Islet of Langerhans (tissue), 1 donor: ENCODE measurements around the gene OSTF1.

Source experiments
- FAIRE-seq: peaks from one replicate; lab custom pipeline; 2011; peaks lifted over from hg19 to GRCh38; lab: Jason Lieb, UNC

The OSTF1 gene

DNA sequence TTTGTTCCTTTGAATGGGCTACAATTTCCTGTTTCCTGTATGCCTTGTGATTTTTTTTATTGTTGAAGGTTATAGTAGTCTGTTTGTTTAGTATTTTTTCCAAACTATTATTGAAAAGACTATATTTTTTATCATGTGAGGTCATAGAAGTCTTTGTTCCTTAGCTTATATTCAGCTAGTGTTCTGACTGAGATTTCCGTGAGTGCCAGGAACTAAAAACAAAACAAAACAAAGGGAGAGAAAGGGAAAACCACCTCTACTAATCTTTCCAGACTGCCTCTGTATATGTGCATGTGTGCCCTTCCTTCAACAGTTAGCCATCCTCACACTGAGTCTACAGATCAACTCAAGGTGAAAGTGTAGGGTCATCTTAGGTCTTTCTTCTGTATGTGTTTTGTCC is 79.0 kb downstream of the OSTF1 start:
- FAIRE-seq: peak; percentile 13

DNA sequence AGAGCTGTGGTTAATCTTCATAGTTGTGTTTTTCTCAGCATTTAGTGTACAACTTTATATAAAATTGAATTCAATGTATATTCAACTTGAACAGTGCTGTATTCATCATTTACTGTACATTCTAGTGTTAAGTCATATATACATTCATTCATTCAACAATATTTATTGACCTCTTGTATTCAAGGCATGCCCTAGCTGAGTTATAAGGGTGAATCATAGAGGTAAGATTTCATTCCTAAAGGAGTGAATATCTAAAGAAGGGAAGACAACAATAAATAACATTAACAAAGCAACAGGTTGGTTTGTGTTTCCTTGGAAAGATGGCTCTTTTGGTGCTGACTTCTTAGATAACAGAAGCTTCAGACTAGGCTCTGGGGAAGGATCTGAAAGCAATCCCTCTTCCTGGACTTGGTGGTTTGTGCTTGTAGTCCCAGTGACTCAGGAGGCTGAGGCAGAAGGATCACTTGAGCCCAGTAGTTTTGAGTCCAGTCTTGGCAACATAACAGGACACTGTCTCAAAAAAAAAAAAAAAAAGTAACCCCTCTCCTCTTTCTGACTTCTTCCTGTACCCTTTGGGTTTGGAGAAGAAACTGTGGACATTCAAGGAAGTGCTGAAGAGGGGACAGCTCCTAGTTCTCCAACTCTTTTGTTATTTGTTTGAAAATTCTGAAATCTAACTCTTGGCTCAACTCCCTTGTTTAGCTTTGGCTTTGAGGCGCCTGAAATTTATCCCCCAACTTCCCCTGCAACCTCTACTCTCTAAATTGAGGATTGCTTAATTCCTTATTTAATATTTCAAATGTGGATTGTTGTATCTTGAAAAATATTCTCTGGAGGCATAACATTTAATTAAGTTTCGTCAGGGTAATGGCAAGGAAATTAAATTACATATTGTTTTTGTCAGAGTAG is 80.2 kb downstream of the OSTF1 start:
- no peak for FAIRE-seq

DNA sequence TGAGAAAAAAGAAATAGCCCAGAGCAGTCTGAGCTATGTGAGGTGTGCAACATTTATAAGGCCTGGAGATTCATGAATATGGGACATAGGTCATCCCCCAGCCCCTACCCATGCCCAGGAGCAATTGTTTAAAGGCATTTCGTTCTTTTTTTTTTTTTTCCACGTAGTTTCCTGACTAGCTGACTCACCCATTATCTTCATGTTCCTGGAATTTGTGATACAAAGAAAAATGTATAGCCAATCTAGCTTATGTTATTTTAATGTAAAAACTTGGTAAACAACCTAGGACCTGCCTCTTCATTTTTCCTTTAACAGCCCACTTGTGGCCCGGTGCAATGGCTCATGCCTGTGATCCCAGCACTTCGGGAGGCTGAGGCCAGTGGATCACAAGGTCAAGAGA is 81.3 kb downstream of the OSTF1 start:
- FAIRE-seq: no peak

DNA sequence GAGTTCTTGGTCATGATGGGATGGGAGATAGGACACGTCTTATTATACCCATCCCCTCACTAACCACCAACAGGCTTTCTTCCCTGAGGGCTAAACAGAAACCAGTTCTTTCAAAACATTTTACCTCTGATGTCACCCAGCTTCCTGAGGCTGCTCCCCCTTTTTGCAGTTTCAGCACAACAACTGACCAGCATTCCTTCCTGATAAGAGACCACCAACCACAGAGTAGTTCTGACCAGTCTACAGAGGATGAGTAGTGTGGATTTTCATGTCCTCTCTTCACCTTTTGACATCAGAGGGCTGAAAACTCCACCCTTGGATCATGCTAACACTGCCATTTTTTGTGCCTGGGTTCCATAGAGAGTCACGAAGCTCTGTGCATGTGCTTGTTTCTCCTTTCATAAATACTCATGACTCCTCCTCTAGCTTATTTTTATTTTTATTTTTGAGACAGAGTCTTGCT is 82.6 kb downstream of the OSTF1 start:
- no peak for FAIRE-seq

DNA sequence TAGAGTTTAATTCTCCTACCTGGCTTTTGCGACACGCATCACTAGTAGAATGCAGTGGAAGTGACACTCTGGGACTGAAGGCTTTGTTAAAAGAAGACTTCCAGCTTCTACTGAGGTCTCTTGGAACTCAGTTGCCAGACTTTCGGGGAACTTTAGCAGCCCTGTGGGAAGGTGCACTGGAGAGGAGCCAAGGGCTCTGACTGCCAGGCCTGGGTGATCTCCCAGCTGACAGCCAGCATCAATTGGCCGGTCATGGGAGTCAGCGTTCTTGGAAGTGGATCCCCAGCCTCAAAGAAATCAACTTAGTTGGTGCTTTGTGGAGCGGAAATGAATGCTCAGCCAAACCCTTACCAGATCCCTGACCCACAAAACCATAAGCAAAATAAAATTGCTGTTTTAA is 87.1 kb downstream of the OSTF1 start:
- FAIRE-seq: no peak

DNA sequence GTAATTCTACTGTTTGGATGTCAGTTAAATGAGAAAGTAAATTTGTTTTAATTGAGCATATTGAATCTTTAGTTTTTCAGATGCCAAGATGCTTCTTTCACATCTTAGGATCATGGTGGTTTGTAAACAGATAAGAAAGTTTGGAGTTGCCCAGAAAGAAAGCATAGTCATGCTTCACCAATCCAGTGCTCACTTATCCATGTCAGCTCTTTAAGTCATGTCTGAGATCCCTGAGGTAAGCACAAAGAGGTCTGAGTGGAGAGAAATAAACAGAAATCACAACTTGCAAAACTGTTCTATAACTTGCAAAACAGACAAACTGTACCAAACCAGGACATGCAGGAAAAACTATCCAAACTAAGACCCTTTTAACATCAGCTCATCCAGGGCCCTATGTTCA is 87.7 kb downstream of the OSTF1 start:
- no peak for FAIRE-seq

DNA sequence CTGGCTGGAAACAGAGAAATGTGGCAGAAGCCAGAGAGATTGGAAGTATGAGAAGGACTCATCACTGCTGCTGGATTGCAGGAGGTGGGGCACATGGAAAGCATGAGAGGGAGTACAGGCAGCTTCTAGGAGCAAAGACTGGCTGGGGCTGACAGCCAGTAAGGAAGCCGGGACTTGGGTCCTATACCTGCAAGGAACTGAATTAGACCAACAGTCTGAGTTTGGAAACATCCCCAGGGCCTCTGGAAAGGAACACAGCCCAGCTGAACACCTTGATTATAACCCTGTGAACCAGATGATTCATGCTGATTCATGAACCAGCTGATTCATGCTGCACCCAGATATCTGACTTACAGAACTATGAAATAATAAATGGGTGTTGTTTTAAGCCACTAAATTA is 93.4 kb downstream of the OSTF1 start:
- no peak for FAIRE-seq

DNA sequence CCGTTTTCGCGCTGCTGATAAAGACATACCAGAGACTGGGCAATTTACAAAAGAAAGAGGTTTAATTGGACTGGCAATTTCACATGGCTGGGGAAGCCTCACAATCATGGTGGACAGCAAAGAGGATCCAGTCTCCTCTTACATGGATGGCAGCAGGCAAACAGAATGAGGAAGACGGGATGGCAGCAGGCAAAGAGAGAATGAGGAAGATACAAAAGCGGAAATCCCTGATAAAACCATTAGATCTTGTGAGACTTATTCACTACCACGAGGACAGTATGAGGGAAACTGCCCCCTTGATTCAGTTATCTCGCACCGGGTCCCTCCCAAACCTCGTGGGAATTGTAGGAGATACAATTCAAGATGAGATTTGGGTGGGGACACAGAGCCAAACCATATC is 95.0 kb downstream of the OSTF1 start:
- FAIRE-seq: no peak

DNA sequence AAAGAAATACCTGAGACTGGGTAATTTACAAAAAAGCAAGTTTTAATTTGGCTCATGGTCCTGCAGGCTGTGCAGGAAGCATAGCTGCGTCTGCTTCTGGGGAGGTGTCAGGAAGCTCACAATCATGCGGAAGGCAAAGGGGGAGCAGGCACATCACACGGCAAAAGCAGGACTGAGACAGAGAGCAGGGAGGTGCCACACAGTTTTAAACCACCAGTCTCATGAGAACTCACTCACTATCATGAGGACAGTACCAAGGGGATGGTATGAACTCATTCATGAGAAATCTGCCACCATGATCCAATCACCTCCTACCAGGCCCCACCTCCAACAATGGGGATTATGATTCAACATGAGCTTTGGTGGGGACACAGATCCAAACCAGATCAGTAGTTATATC is 96.2 kb downstream of the OSTF1 start:
- no peak for FAIRE-seq

DNA sequence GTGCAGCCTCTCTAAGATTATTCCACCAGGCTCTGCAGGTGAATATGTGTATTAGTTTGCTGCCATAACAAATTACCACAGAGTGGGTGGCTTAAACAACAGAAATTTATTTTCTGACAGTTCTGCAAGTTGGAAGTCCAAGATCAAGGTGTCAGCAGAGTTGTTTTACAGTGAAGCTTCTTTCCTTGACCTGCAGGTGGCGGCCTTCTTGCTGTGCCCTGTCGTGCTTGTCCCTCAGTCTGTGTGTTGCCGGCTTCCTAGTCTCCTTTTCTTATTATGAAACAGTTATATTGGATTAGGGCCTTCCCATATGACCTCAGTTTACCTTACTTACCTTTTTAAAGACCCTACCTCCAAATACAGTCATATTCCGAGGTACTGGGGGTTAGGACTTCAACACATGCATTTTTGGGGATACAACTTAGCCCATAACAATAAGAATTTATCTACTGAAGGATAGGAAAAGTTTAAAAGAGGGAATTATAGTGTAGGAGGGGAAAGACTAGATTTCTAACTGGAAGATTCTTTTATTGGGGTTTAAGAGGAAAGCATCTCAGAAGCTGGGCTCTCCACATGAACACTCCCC is 97.4 kb downstream of the OSTF1 start:
- FAIRE-seq: no peak

DNA sequence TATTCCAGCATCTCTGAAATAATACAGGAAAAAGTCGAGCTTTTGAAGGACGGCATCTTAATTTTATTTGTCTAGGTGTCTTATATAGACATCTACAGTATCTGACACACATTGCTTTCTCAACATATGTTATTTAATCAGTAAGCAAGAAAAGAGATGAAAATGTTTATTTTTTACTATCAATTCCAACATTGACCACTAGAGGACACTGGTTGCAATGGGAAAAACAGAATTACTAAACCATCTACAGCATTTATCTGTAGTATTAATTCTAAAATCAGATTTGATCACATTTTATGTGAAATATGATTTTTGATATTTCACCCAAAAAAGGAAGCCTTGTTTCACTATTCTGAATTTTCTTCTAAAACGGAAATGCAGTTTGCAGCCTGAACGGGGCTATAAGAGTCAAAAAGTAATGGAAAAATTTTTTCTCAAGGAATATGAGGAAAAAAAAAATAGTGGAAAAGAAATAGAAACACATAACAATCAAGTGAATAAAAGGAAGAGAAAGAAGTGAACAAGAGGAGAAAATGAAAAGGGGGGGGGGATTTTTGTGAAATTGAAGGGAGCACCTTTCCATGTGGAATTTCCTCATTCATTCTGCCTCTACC is 98.6 kb downstream of the OSTF1 start:
- FAIRE-seq: peak; percentile 93

DNA sequence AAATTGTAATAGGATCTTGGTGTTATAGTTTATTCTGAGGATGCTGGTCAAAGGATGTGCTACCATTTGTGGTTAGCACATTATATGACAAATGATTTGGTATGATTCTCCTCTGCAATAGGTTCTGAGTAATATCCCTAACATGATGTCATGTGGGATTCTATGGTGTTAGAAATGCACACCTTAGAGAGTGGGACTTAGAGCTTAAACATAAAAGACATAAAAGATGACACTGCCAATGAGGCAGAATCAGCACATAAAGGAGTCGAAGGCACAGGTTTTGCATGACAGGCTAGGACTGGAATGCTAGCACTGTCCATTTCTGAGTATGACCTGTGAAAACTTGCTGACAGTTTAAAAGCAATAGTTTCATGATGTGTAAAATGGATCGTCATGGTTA is 100.4 kb downstream of the OSTF1 start:
- FAIRE-seq: no peak

DNA sequence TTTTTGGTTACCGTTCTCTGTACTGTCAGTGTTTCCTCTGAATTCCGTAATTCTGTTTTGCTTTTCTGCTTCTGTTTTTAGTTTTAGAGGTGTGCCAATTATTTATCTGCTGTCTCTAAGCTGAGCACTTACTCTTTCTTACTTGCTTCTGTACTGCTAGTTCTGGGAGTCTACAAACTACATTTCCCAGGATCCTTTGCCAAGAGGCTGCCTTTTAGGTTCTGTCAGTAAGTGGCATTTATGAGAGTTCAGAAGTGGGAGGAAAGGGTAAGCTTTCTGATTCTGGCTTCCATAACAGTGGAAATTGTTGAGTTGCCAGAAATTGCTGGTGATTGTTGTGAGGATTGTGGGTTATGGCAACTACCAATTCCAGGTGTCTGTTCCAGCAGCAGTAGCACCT is 102.4 kb downstream of the OSTF1 start:
- no peak for FAIRE-seq
